DMS 273 (cell line): Measurements from ENCODE around the gene IFI6.

Experiments
- DNase-seq: peaks from one replicate; lab custom pipeline; 2025; ENCODE audit not compliant: unreplicated experiment; lab: John Stamatoyannopoulos, UW

IFI6 gene

GRCh38 chr1:27676410-27676809, 4.4 kb upstream of the IFI6 start:
- no peak for DNase-seq

GRCh38 chr1:27672750-27673112, 739 bp upstream of the IFI6 start:
- peak; percentile 57 for DNase-seq

- DNase-seq: no peak
Measured at GRCh38 chr1:27669876-27670275, 2.1 kb downstream of the IFI6 start.

- peak; percentile 84 for DNase-seq
Measured at GRCh38 chr1:27668808-27669723, 2.9 kb downstream of the IFI6 start.

GRCh38 chr1:27668121-27668807, 3.7 kb downstream of the IFI6 start:
- DNase-seq: no peak

- DNase-seq: no peak
Measured at GRCh38 chr1:27666791-27667254, 5.2 kb downstream of the IFI6 start.

- no peak for DNase-seq
Measured at GRCh38 chr1:27666294-27666693, 5.7 kb downstream of the IFI6 start.

- no peak for DNase-seq
Measured at GRCh38 chr1:27665016-27665651, 6.9 kb downstream of the IFI6 start.

- no peak for DNase-seq
Measured at GRCh38 chr1:27664291-27664690, 7.7 kb downstream of the IFI6 start.

- peak; percentile 92 for DNase-seq
Measured at GRCh38 chr1:27662707-27663393, 9.1 kb downstream of the IFI6 start.

GRCh38 chr1:27662261-27662660, 9.7 kb downstream of the IFI6 start:
- no peak for DNase-seq

- DNase-seq: no peak
Measured at GRCh38 chr1:27661412-27662075, 10.4 kb downstream of the IFI6 start.

- no peak for DNase-seq
Measured at GRCh38 chr1:27660300-27660835, 11.6 kb downstream of the IFI6 start.

- peak; percentile 93 for DNase-seq
Measured at GRCh38 chr1:27659497-27660299, 12.3 kb downstream of the IFI6 start.

GRCh38 chr1:27658951-27659496, 13.0 kb downstream of the IFI6 start:
- DNase-seq: peak; percentile 72

GRCh38 chr1:27656157-27656893, 15.7 kb downstream of the IFI6 start:
- DNase-seq: peak; percentile 68

- no peak for DNase-seq
Measured at GRCh38 chr1:27655151-27655937, 16.6 kb downstream of the IFI6 start.
